ENCODE results near the gene B4GALT3.

DNA sequence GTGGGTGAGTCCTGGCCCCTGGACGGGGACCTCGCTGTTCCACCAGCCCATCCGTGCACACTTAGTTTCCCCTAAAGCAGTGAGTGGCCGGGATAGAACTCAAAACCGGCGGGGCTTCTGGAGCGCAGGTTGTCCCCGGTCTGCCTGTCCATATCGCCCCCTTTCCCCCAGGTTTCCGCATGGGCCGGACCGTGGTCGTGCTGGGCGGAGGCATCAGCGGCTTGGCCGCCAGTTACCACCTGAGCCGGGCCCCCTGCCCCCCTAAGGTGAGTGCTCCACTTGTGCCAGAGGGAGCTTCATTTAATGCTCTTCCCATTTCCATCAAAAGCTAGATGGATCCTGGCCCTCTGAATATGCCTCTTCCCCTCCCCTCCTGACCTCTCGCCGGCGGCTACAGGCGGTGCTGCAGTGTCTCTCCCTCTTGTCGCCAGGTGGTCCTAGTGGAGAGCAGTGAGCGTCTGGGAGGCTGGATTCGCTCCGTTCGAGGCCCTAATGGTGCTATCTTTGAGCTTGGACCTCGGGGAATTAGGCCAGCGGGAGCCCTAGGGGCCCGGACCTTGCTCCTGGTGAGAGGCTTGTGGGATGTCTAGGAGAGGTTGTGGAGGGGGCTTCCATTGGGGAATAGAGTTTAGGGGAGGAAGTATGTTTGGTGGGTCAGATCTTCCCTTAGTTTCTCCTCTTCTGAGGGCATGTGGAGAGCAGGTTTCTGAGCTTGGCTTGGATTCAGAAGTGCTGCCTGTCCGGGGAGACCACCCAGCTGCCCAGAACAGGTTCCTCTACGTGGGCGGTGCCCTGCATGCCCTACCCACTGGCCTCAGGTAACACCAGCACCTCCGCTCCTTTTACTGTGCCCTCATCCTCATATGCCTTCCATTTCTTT lies 10.4 kb downstream of the B4GALT3 start:
- TF ChIP-seq, protein P1, sequence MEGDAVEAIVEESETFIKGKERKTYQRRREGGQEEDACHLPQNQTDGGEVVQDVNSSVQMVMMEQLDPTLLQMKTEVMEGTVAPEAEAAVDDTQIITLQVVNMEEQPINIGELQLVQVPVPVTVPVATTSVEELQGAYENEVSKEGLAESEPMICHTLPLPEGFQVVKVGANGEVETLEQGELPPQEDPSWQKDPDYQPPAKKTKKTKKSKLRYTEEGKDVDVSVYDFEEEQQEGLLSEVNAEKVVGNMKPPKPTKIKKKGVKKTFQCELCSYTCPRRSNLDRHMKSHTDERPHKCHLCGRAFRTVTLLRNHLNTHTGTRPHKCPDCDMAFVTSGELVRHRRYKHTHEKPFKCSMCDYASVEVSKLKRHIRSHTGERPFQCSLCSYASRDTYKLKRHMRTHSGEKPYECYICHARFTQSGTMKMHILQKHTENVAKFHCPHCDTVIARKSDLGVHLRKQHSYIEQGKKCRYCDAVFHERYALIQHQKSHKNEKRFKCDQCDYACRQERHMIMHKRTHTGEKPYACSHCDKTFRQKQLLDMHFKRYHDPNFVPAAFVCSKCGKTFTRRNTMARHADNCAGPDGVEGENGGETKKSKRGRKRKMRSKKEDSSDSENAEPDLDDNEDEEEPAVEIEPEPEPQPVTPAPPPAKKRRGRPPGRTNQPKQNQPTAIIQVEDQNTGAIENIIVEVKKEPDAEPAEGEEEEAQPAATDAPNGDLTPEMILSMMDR (IDR thresholded peaks at IDR 0.05) = no peak
- no peak for TF ChIP-seq POLR2A (IDR thresholded peaks at IDR 0.05)
